Measurements from ENCODE around the gene EXOC7.

EXOC7 gene

DNA sequence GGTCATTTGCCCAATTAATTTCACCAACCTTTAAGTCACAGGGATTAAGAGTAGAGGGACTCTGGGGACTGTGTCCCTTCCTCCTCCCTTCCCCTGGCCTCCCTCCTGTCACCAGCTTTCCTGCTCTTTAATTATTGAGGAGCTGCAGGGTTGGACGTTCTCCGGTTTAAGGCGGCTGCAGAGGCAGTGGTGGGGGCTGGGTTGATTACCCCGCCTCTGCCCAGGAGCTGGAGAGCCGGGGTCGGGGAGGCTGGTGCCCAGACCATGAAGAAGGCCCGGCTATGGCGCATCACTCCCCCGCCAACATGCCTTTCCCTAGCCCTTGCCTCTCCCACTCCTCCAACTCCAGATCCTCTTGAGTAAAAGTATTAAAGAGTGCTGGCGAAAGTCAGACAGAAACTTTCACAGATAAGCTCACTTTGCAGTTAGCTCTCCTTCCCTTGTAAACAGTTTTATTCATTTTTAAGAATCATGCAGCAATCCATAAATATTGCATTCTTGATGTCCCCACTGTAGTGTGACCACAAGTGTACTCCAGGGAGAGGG lies 38.5 kb upstream of the EXOC7 start:
- Mint-ChIP-seq H3K27me3 (peaks cover 39% of the 10 kb centered on the region), H3K4me1 (peaks cover 70% of the 10 kb centered on the region), H3K27ac (peak overlapping the region; percentile 96), H3K4me3 (peak overlapping the region; percentile 73), H3K9me3 (no peaks in the 10 kb centered on the region), H3K36me3 (peaks cover 25% of the 10 kb centered on the region)
- DNase-seq: no peak
- CTCF ChIA-PET: interaction anchor here (0.7 to 7.7 kb wide), 7 partner anchors 9 to 138 kb away, joined by 3 to 46 read pairs (median 4); no protein-coding TSS in a partner anchor

DNA sequence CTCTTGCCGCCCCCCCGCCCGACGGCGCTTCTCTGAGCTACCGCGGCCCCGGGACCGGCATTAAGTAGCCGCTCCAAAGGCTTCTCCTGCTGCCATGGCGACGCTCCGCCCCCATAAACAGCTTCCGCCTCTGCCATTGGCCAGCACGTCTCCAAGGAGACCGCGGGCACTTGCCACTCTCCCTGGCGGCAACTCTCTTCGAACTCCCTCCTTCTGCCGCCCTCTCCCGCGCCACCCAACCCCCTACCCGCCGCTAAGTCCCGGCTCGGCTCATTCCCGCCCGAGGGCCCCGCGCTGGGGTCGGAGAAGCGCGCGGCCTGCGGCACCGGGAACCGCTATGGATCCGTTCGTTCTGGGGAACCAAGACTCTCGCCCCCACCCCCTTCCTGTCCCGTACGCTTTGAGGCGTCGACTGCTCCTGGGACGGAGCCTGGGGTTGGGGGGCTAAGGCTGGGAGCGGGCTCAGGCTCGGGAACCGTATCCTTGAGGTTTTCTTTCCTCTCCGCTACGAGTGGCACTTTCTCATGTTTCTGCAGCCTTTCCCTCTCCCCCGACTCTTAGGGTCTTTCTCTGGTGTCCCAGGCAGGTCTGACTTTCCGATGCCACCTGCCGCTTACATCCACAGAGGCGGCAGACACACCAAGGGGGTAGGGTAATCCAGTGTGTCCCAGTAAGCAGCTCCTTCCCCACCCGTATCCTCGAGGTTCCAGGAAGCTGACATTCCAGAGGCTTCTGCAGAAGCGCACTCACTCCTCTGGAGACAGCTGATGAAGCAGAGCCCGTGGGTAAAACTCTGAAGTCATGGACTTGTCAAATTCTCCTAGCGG lies 37.8 kb upstream of the EXOC7 start, which contains the start of gene FOXJ1:
Gene FOXJ1, minus strand, starts transcription at position 34 of the 827 bp plus-strand sequence. CDS start 850 bp downstream, outside the sequence.
- CTCF ChIA-PET: interaction anchor here (0.7 to 7.7 kb wide), 5 partner anchors 10 to 138 kb away, joined by 3 to 46 read pairs (median 4); no protein-coding TSS in a partner anchor
- Mint-ChIP-seq H3K36me3 (peaks cover 18% of the 10 kb centered on the region), H3K27me3 (peaks cover 45% of the 10 kb centered on the region), H3K4me3 (peak within 1 kb of the TSS; percentile 73), H3K4me1 (peaks cover 66% of the 10 kb centered on the region), H3K9me3 (no peaks in the 10 kb centered on the region), H3K27ac (peak within 1 kb of the TSS; percentile 96)
- peak; percentile 94 for DNase-seq

DNA sequence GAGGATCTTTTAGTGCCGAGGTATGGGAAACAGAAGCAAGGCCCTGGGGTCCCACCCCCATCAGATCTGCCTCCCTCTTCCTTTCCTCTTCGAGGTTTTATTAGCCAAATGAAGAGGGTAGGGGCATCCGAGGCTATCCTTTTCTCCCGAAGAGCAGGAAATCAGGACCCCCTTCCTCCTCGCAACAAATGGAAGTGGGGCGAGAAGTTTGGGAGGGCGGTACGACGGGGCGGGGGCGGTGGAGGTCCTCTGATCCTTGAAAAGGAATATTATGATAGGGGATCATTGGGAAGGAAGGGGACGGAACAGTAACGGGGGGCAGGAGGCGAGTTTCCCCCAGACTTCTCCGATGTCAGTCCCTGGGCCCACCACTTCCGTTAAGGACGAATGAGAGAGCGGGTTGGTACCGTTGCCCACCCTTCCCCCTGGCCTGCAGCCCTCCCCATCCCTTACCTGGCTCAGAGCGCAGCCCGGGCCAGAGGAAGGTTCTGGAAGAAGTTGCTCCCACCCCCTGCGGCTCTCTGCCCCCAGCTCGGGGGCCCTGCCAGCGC lies 37.1 kb upstream of the EXOC7 start:
- H3K9me3 Mint-ChIP-seq: no peaks in the 10 kb centered on the region
- peaks cover 45% of the 10 kb centered on the region for H3K27me3 Mint-ChIP-seq
- CTCF ChIA-PET: interaction anchor here (1.0 to 7.7 kb wide), 2 partner anchors 40 to 139 kb away, joined by 5 to 46 read pairs; no protein-coding TSS in a partner anchor
- peaks cover 59% of the 10 kb centered on the region for H3K4me1 Mint-ChIP-seq
- peak overlapping the region; percentile 65 for H3K27ac Mint-ChIP-seq
- H3K4me3 Mint-ChIP-seq: peak overlapping the region; percentile 73
- peaks cover 13% of the 10 kb centered on the region for H3K36me3 Mint-ChIP-seq
- DNase-seq: no peak

DNA sequence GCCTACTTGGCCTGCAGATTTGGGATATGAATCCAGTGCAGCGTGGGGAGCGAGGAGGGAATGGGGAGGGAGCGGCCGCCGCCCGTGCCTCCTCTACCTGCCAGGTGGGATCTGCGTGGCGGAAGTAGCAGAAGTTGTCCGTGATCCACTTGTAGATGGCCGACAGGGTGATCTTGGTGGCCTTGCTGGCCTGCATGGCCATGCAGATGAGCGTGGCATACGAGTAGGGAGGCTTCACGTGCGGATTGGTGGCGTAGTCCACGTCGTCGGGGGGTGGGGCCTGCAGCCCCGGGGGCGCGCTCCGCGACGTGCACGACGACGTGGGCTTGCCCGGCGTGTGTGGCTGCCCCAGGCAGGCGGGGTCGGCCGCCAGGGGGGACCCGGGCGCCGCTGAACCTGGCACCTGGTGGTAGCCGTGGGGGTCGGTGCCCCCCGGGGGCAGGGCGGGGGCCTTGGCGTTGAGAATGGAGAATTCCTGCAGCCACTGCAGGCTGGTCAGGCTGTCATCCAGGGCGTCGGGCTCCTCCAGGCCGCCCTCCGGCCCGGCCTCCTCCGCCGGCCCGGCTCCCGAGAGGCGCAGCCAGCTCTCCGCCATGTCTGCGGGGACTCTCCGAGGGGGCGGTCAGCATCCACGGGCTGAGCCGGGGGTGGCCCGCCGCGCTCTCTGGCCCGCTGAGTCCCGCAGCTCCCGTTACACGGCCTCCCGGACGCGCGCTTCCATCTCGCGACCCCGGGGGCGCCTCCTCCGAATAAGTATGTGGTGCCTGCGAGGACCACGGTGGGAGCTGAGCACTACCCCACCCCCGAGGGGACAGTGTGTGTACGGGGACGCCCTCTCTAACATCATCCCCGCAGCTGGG lies 36.4 kb upstream of the EXOC7 start:
- Mint-ChIP-seq H3K9me3 (no peaks in the 10 kb centered on the region), H3K4me1 (peaks cover 59% of the 10 kb centered on the region), H3K27me3 (peaks cover 45% of the 10 kb centered on the region), H3K36me3 (peaks cover 6% of the 10 kb centered on the region), H3K27ac (peak overlapping the region; percentile 65), H3K4me3 (peak overlapping the region; percentile 62)
- CTCF ChIA-PET: interaction anchor here (1.0 to 7.7 kb wide), 2 partner anchors 41 to 140 kb away, joined by 5 to 46 read pairs; no protein-coding TSS in a partner anchor
- DNase-seq: peak; percentile 62

DNA sequence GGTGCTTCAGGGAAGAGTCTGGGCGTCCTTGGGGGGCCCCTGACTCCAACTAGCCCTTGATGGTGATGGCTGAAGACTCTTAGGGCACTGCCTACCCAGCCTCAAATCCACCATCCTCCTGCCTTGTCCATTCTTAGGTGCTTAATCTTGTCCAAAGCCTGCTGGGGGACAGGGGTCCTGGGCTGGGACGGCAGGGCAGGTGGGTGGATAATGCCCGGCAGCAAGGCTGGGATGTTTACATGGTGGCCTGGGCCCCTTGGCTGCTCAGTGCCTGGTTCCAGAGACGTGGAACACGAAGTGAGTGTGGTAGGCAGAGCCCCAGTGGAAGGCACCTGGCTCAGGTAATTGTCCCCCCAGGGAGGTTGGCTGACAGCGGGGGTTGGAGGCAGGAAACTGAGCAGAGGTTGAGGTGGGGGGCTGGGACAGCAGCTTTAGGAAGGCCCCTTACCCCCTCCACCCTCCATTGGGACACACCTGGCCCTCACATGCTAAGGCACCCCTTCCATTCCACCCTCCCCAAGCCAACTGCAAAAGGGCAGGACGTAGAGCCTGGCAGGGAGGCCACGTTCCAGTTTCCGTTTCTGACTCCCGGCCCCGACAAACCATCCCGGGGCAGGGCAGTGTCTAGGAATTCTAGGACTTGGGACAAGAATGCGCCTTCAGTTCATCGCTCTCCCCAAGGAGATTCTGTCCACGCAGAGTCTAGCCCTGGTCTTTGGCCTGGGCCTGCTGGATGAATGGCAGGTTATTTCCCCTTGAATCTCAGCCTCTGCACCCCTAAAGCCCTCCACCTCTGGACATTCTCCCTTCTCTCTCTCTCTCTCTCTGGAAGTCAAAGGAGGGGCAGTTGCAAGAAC lies 35.5 kb upstream of the EXOC7 start:
- H3K36me3 Mint-ChIP-seq: no peaks in the 10 kb centered on the region
- H3K27ac Mint-ChIP-seq: no peak overlapping the region
- H3K4me1 Mint-ChIP-seq: peaks cover 55% of the 10 kb centered on the region
- peaks cover 45% of the 10 kb centered on the region for H3K27me3 Mint-ChIP-seq
- peak overlapping the region; percentile 48 for H3K4me3 Mint-ChIP-seq
- H3K9me3 Mint-ChIP-seq: no peaks in the 10 kb centered on the region
- CTCF ChIA-PET: interaction anchor here (1.6 kb wide), 1 partner anchor 140 kb away, joined by 5 read pairs; no protein-coding TSS in a partner anchor
- DNase-seq: peak; percentile 22

DNA sequence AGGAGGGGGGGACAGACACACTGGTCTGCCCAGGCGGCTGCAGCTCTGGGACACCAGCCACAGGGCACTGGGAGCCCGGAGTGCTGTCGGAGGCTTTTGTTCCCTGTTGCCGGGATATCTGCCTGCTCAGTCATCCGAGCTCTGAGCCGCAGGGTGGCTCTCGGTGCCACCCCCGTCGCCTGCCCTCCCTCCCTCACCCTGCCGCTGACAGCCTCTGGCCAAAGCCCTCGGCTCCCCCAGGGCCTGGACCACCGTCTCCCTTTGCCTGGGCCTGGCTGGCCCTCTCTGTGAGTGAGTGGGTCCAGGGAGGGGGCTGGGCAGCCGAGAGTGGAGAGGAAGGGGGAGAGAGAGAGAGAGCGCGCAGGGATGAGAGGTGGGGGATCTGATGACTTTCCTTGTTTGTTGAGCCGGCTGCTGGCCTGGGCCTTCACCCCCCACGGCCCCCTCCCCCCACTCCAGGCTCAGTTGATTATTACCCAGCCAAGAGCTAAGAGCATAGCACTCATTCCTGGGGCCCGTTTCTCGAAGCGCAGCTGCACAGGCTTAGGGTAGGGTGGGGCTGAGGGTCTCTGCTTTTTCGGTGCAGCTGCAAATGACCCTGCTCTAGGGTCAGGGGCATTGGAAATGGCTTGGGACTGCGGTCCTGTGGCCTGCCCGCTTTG lies 34.8 kb upstream of the EXOC7 start:
- no peaks in the 10 kb centered on the region for H3K36me3 Mint-ChIP-seq
- H3K4me1 Mint-ChIP-seq: peaks cover 54% of the 10 kb centered on the region
- H3K4me3 Mint-ChIP-seq: no peak overlapping the region
- no peaks in the 10 kb centered on the region for H3K9me3 Mint-ChIP-seq
- peak; percentile 20 for DNase-seq
- H3K27me3 Mint-ChIP-seq: peaks cover 45% of the 10 kb centered on the region
- CTCF ChIA-PET: interaction anchor here (1.6 kb wide), 1 partner anchor 141 kb away, joined by 5 read pairs; no protein-coding TSS in a partner anchor
- H3K27ac Mint-ChIP-seq: no peak overlapping the region

DNA sequence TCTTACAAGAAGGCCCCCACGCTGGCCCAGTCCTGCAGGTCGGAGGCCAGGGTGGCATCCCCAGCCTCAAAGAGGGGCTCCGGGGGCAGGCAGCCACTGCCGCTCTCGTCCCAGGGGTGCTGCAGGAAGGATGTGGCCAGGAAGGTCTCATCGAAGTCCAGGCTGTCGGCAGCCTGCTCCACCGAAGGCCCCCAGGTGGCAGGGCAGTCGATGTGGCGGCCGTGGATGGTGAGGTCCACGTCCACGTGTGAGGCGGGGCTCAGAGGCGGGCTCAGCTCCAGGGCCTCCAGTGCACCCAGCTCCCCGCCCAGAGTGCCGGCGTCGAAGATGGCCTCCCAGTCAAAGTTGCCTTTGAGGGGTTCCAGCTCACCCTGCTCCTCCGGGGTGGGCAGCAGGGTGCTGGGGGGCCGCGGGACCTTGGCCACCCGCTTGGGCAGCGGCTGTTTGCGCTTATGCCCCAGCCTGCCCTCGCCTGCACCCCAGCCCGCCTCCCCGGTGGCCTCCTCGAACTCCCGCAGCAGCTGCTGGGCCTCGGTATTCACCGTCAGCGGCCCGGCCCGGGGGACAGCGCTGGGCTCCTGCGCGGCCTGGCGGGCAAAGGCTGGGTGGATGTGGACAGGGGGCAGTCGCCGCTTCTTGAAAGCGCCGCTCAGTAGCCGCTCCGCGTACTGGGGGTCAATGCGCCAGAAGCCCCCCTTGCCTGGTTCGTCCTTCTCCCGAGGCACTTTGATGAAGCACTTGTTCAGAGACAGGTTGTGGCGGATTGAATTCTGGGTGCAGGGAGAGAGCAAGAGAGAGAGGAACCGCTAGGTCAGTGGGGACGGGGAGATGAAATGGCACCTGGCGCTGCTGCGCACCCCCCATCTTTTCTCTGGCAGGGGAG lies 34.0 kb upstream of the EXOC7 start:
- no peak overlapping the region for H3K27ac Mint-ChIP-seq

DNA sequence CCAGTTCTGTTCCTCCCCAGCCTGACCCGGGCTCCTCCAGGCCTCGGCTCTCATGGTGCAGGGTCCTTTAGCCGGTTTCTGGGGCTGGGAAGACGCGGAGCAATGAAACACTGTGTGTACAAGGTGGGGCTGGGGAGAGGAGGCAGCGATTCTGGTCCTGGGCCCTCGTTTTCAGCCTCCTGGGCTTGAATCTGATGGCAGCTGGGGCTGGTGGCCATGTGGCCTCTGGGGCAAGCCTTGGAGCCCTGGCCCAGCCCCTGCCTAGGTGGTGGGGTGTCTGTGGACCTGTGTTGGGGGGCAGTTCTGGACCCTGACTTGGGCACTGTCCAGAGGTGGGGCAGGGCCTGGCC lies 33.4 kb upstream of the EXOC7 start:
- Mint-ChIP-seq H3K9me3 (no peaks in the 10 kb centered on the region), H3K27me3 (peaks cover 45% of the 10 kb centered on the region), H3K36me3 (no peaks in the 10 kb centered on the region), H3K4me3 (no peak overlapping the region), H3K27ac (no peak overlapping the region), H3K4me1 (peaks cover 41% of the 10 kb centered on the region)
- peak; percentile 18 for DNase-seq
- CTCF ChIA-PET: interaction anchor here (1.6 kb wide), 1 partner anchor 11 kb away, joined by 3 read pairs; no protein-coding TSS in a partner anchor

More for the DNA sequence above, 34.0 kb upstream of the EXOC7 start:
- no peaks in the 10 kb centered on the region for H3K9me3 Mint-ChIP-seq
- peak; percentile 19 for DNase-seq
- no peaks in the 10 kb centered on the region for H3K36me3 Mint-ChIP-seq
- peaks cover 48% of the 10 kb centered on the region for H3K4me1 Mint-ChIP-seq
- CTCF ChIA-PET: interaction anchor here (1.6 kb wide), 1 partner anchor 142 kb away, joined by 5 read pairs; no protein-coding TSS in a partner anchor
- peaks cover 45% of the 10 kb centered on the region for H3K27me3 Mint-ChIP-seq
- H3K4me3 Mint-ChIP-seq: no peak overlapping the region

DNA sequence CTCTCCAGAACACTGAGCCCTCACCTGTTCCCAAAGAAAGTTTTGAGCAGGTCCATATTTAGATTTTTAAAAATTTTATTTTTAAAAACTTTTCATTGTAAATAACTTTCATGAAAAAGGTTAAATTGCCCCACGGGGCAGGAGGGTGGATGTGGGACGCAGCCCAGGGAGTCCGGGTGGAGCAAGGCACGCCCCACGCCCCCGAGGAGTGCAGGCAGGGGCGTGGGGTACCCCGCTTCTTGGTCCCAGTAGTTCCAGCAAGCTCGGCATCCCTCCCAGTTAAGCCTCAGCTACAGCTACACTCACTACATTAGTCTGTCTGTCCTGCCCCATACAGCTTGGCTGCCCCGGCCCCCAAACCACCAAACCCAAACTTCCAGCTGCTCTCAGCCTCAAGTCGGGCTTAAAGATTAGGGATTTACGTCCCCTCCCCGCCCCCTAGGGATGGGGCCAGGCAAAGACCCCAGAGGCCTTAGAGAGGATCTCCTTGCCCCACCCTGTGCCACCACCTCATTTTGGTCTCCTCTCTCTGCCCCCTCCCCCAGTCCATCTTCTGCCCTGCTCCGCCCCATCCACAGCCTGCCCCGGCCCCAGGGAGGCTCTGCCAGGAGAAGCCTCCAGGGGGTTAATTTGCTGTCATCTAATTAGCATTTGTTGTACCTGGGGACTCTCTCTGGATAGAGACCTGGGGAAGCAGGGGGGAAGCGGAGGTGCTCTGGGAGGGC lies 32.9 kb upstream of the EXOC7 start:
- H3K27ac Mint-ChIP-seq: no peak overlapping the region
- H3K4me1 Mint-ChIP-seq: peaks cover 36% of the 10 kb centered on the region
- no peaks in the 10 kb centered on the region for H3K9me3 Mint-ChIP-seq
- peaks cover 42% of the 10 kb centered on the region for H3K27me3 Mint-ChIP-seq
- no peaks in the 10 kb centered on the region for H3K36me3 Mint-ChIP-seq
- DNase-seq: peak; percentile 18
- CTCF ChIA-PET: interaction anchor here (1.6 to 2.1 kb wide), 2 partner anchors 10 to 143 kb away, joined by 3 to 7 read pairs; no protein-coding TSS in a partner anchor
- no peak overlapping the region for H3K4me3 Mint-ChIP-seq

DNA sequence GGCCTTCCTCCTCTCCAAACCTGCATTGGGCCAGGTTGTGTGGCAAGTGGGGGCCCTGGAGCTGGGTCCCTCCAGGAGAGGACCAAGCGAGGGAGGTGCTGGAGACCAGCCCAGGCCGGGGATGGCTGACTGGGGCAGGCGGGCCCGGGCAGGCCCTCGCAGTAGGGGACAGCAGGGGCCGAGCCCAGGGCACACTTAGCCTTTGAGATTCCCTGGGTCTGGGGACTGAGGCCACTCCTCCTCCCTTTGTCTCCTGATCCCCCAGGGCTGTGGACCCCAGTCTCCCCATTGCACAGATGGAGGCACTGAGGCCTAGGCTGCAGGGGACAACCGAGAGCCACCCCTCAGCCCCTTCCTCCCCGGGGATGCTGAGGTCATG lies 32.2 kb upstream of the EXOC7 start:
- Mint-ChIP-seq H3K27ac (no peak overlapping the region), H3K4me1 (peaks cover 32% of the 10 kb centered on the region), H3K27me3 (peaks cover 41% of the 10 kb centered on the region), H3K9me3 (no peaks in the 10 kb centered on the region), H3K4me3 (no peak overlapping the region), H3K36me3 (no peaks in the 10 kb centered on the region)
- peak; percentile 18 for DNase-seq
- CTCF ChIA-PET: interaction anchor here (1.1 to 2.1 kb wide), 3 partner anchors 9 to 143 kb away, joined by 3 to 7 read pairs (median 4); no protein-coding TSS in a partner anchor
